Amniotic epithelial cell (primary cell): ENCODE results near the gene MNT.
A peak's percentile ranks its signal among the peaks of the same experiment; 100 is the strongest.

Experiments
- DNase-seq: peaks from one replicate; pipeline ENCODE4 v3.0.0-alpha.2; 2010; ENCODE audit warnings: low read depth

MNT gene

GRCh38 chr17:2395258-2396181, 5.3 kb downstream of the MNT start:
- DNase-seq: no peak

GRCh38 chr17:2394775-2395201, 6.1 kb downstream of the MNT start:
- DNase-seq: no peak

GRCh38 chr17:2393954-2394749, 6.7 kb downstream of the MNT start:
- DNase-seq: no peak

- peak; percentile 69 for DNase-seq
These were observed 7.5 kb downstream of the MNT start for GRCh38 chr17:2393174-2393953.

GRCh38 chr17:2392252-2393173, 8.3 kb downstream of the MNT start:
- peak; percentile 92 for DNase-seq

- DNase-seq: no peak
These were observed 9.1 kb downstream of the MNT start for GRCh38 chr17:2391597-2392251.

- no peak for DNase-seq
These were observed 10.5 kb downstream of the MNT start for GRCh38 chr17:2390199-2390836.

GRCh38 chr17:2388683-2389055, 12.2 kb downstream of the MNT start:
- DNase-seq: no peak

- DNase-seq: no peak
These were observed 12.7 kb downstream of the MNT start for GRCh38 chr17:2388020-2388682.

- no peak for DNase-seq
These were observed 13.5 kb downstream of the MNT start for GRCh38 chr17:2387086-2388019.

- DNase-seq: no peak
These were observed 14.3 kb downstream of the MNT start for GRCh38 chr17:2386400-2387085.

- DNase-seq: no peak
These were observed 15.3 kb downstream of the MNT start for GRCh38 chr17:2385240-2386210.

- DNase-seq: no peak
These were observed 16.3 kb downstream of the MNT start for GRCh38 chr17:2384439-2385127.

GRCh38 chr17:2383628-2384167, 17.2 kb downstream of the MNT start:
- no peak for DNase-seq

- DNase-seq: no peak
These were observed 19.8 kb downstream of the MNT start for GRCh38 chr17:2380950-2381649.
